HG03196 (cell line): Measurements from ENCODE around the gene UPK2.

Experiments
- ATAC-seq: cut with Tn5 transposase; IDR thresholded peaks from one replicate; pipeline ENCODE4 v1.9.1; 2021; ENCODE audit not compliant: unreplicated experiment

UPK2 gene

GRCh38 chr11:118917481-118918127 lies 38.5 kb upstream of the UPK2 start:
- no peak for ATAC-seq

- no peak for ATAC-seq
These were observed 37.9 kb upstream of the UPK2 start for GRCh38 chr11:118918128-118918685.

GRCh38 chr11:118918686-118919280 lies 37.3 kb upstream of the UPK2 start:
- ATAC-seq: no peak

- no peak for ATAC-seq
These were observed 34.8 kb upstream of the UPK2 start for GRCh38 chr11:118921121-118921928.

- ATAC-seq: no peak
These were observed 34.0 kb upstream of the UPK2 start for GRCh38 chr11:118921929-118922744.

GRCh38 chr11:118922745-118923627 lies 33.1 kb upstream of the UPK2 start:
- no peak for ATAC-seq

- no peak for ATAC-seq
These were observed 32.1 kb upstream of the UPK2 start for GRCh38 chr11:118923721-118924587.

- no peak for ATAC-seq
These were observed 31.2 kb upstream of the UPK2 start for GRCh38 chr11:118924591-118925585.

- ATAC-seq: no peak
These were observed 28.5 kb upstream of the UPK2 start for GRCh38 chr11:118927554-118928100.

- ATAC-seq: peak; percentile 39
These were observed 27.8 kb upstream of the UPK2 start for GRCh38 chr11:118928101-118928869.

- ATAC-seq: no peak
These were observed 27.1 kb upstream of the UPK2 start for GRCh38 chr11:118928870-118929500.

GRCh38 chr11:118929501-118930093 lies 26.5 kb upstream of the UPK2 start:
- no peak for ATAC-seq

- no peak for ATAC-seq
These were observed 25.9 kb upstream of the UPK2 start for GRCh38 chr11:118930094-118930712.

- no peak for ATAC-seq
These were observed 24.5 kb upstream of the UPK2 start for GRCh38 chr11:118931571-118931970.

GRCh38 chr11:118933486-118933885 lies 22.6 kb upstream of the UPK2 start:
- no peak for ATAC-seq
